Activated T-cell treated with anti-CD3 and anti-CD28 coated beads, Interleukin-2, amount 50 U/mL, for 48 hours (primary cell): ENCODE data around the gene SPRY2.
"Not testable (repeated sequence)": the region's sequence is repeated elsewhere in the genome, so short reads cannot be mapped to it uniquely, and the experiment has no call there.

ENCODE experiments used
- DNase-seq, 2 experiments: peaks; one replicate each; pipeline ENCODE4 v3.0.0-alpha.2; 2020

SPRY2 gene

DNA sequence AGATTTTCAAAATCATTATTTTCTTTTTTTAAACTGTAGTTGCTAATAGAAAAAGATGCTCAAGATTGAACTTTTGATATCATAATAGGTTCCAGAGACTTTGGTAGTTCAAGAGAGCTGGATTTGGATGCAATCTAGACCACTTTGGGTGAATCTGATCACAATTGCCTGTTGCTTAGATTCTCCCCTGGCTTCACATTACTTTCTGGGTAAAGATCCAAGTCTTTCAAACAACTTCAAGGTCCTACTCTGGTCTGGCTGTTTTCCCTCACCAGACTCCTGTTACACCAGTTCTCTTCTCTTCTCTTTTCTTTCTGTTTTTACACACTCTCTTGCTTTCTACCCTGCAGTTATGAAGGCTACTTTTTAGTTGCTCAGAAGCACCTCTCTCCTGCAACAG is 7.4 kb upstream of the SPRY2 start:
- no peak for DNase-seq

DNA sequence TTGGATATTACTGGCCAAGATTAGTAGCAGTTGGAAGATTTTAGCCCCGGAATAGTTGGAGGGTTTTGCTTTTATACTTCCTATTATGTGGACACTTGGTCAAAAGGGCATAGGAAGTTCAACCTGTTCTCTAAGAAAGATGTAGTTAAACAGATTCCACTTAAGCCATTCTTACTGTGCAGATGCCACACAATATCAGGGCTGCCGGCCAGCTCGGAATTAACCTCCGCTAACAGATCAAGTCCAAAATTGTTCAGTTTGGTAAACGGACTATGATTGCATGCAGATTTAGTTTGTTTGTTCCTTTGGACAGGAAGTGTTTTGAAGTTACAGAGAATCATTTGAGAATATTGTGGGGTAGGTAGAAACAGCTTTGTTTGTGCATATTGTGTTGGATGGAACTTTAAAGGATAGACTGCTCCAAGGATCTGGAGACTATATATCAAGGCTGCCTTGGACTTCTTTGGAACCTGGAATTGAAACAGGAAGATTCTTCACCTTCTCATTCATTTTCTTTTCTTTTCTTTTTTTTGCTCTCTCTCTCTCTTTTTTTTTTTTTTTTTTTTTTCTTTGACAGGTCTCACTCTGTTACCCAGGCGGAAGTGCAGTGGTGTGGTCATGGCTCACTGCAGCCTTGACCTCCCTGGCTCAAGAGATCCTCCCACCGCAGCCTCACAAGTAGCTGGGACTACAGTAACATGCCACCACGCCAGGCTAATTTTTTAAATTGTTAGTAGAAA is 5.0 kb upstream of the SPRY2 start:
- DNase-seq = no peak

DNA sequence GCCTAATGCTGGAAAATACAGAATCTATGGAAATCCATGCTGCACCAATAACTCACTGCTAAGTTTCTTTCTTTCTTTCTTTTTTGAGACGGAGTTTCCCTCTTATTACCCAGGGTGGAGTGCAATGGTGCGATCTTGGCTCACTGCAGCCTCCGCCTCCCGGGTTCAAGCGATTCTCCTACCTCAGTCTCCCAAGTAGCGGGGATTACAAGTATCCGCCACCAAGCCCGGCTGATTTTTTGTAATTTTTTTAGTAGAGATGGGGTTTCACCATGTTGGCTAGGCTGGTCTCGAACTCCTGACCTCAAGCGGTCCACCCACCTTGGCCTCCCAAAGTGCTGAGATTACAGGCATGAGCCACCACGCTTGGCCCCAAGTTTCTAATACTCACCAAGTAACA is 3.1 kb upstream of the SPRY2 start:
- not testable (repeated sequence) for DNase-seq

DNA sequence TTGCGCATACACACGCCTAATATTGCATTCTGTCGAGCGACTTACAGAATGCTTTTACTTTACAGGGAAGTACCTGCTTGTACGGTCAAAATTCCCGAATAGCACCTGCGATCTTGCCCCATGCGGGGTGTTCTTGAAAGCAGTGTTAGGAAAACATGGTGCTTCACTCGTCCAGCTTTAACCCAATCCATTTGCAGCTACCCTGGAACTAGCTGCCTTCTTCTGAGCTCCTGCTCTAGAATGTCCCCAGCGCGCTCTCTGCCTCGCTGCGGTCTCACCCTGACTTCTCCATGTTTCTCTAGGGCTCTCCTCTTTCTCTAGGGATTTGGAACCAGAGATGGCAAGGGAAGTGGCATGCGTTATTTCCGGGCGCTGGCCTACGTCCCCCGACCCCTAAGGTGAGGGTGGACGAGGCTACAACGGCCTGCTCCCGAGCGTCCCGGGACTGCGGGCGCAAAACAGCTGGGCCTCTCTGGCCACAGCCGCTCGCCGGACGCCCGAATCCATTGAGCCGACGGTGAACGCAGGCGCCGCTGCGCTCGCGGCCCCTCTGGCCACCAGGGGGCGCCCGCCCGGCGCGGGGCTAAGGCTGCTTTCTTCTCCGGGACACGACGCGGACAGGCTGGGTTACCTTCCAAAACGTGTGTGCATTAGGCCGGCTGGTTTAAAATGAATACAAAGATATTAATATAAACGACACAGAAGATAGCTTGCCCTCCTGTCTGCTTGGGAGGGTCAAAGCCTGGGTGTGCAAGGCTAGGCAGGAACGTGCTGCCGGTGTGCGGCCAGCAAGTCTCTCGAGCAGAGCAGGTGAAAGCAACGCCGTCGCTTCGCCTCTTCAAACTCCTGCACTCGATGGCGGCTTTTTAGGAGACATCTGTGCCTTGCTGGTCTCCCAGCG is 1.8 kb upstream of the SPRY2 start:
- peak; percentile 84 to 85 for DNase-seq

DNA sequence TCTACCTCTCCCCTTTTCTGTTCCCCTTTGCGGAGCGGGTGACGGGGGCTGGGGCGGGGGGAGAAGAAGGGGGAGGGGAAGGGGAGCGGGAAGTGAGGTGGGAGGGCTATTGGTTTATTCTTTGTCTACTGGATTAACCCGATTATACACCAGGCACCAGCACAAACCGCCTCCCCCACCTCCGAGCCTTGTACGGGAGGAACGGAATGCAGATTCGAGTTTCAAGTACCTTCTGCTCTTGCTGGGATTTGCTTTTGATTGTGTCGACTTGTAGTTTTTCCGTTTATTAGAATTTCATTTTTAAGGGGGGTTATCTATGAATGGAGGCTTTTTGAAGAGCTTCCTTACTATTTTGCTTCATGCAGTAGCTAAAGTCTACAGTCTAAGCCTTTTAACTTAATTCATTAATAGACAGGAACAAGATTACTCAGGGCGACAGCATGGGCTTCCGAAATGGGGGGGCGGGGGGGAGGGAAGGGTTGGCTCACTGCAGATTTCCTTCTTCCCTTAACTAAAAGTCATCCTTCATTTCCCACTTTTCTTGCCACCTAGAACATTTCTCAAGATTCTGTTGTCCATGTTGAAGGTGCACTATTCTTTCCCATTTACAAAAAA is 937 bp upstream of the SPRY2 start:
- peak in 1 of 2 experiments; percentile 24 for DNase-seq

DNA sequence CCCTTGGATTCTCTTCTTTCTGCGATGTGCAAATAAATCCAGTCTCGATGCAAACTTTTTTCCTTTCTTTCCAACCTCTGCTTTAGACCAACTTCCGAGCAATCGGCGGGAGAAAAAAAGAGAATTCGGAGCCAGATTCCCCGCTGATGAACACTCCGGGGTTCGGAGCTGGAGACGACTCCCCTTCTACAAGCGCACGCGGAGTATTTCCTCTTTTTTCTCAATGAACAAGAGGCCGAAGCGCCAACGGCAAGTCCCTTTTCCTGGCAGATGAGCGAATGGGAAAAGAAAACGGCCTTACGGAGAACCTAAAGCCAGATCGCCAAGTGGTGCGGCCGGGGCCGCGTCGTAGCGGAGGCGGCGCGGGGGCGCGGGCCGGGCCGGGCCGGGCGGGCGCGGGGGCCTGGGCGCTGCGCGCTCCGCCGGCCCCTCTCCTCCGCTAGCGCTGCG is 250 bp downstream of the SPRY2 start:
- DNase-seq = peak; percentile 48 to 49

DNA sequence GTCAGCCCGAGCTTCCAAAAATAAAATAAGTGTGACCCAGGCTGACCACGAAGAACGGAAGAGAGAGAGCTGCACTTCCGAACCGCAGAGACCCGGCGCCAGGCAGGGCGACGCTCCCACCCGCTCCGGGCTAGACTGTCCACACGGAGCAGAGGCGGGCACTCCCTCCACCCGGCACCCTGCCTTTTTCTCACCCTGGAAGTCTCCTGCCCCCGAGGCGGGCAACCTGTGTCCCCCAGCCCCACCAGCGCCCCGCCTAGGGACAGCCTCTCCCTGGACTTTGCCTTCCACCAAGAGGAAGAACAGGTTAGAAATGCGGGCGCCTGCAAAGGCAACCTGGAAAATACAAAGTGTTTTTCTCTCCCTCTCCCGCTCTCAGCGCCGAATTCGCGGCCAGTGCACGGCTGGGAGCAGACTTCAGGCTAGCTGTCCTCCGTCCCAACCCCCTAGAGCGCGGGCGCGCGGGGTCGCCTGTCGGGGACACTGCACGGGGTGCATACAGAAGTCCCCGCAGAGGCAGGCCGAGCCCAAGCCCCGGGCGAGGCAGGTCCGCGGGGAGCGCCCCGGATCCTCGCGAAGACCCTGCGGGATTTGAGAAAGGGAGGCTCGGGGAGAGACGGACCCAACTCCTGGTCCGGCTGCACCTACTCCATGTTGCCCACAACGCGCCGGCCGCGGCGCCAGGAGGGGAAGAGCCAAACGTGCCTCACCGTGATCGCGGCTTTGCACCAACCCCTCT is 845 bp downstream of the SPRY2 start:
- peak; percentile 37 for DNase-seq

DNA sequence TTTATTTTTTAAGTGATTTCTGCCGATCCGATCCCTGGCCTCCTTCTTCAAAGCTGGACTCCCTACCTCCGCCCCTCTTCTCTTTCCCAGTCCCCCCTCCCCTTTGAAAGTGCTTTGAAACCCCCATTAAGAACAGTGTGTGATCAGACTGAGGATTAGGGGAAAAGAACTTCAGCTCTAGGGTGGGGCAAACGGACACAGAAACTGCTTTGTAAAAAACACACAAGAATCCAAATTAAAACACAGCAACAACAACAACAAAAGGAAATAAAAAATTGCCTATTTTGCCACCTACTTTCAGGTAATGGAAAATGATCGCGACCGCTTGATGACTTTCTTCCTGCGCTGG is 1.4 kb downstream of the SPRY2 start:
- DNase-seq = no peak

DNA sequence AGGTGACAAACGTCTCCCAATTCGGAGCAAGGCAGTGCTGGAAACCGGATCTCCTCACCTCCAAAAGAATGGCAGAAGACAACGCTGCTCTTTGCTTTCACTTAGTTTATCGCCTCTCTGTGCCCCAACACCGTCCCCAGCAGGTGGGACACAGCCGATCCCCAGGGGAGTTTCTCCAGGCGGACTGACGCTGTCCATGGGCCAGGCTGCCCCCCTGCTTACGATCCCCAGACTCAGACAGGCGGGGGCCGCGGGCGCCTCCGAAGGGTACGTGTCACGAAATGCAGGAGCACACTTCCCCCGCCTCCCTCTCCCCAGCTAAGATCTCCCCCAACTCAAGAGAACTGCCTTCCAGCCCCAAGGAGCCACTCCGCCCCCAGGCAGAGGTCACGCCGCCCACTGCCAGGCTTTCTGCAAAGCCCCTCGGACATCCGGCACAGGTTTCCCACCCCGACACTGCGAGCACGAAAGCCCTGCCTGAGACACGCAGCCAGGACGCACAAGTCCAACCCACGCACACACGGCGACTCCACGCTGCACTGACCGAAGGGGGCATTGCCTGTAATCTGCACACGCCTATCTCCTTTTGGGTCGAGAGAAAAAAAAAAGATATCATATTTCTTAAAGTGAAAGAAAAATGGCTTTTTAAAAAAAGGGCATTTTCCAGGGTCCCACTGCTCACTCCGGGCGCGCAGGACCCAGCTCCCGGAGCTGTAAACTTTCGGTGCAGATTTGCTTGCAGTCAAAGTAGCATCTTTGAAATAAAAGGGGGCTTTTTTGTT is 2.0 kb downstream of the SPRY2 start:
- peak; percentile 28 to 34 for DNase-seq

DNA sequence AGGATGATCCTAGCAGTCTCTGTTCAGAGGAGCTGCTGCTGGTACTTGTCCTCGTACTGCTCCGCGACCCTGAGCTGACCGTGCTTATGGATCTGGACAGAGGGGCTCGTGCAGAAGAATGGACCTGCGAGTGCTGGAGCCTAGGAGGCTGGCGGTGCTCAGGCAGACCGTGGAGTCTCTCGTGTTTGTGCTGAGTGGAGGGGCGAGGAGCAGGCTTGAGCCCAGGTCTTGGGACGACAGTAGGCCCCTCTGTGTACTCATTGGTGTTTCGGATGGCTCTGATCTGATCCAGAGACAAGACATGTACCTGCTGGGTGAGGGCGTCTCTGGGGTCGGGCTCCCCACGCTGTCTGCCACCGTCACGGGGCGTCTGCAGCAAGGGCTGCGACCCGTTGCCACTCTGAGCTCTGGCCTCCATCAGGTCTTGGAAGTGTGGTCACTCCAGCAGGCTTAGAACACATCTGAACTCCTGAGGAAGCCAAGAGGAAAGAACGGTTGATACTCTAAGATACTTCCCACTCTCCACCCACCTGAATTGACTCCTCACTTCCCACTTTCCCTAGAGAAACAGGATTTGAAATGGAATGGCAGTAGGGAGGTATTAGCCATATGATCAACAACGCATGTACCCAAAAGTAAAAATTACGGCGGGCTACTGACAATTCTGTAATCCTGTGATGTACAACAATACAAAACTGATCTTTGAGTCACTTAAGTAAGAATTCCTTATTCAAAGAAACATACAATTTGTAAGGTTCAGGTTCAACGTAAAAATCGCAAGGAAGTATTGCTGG is 3.4 kb downstream of the SPRY2 start:
- no peak for DNase-seq

DNA sequence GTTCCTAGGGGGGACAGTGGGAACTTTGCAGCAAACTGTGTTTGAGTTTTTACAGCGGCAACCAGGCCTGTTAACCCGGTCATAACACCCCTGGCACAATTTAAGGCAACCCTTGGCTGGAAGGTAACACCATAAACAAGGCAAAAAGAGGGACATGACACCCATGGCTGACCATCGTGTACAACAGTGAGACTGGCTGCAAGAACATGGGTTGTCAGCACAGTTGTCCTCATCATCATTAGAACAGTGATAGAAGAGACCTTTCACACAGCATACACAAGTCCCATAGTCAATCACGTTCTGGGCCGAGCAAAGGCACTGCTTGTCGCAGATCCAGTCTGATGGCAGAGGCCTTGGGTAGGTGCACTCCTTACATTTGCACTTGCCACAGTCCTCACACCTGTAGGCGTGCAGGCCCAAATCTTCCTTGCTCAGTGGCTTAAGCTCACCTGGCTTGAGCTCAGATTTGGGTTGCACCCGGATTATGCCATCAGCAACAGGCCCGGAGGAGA is 4.1 kb downstream of the SPRY2 start:
- DNase-seq = no peak

DNA sequence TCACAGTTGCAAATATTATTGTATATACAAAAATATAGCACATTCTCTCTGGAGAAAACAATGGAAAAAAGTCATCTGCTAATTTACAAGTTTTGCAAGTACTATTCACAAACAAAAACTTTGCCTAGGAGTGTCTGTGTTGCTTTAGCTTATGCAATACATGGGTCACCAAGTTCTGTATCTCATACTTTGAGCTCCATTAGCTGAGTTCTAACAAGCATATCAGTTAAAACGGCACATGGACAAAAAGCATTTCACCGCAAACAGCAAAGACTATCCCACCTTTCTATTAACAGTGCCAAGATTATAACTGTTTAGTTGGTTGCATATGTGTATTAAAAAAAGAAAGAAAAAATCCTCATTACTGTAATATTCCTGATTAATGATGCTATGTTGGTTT is 4.6 kb downstream of the SPRY2 start:
- DNase-seq = no peak

DNA sequence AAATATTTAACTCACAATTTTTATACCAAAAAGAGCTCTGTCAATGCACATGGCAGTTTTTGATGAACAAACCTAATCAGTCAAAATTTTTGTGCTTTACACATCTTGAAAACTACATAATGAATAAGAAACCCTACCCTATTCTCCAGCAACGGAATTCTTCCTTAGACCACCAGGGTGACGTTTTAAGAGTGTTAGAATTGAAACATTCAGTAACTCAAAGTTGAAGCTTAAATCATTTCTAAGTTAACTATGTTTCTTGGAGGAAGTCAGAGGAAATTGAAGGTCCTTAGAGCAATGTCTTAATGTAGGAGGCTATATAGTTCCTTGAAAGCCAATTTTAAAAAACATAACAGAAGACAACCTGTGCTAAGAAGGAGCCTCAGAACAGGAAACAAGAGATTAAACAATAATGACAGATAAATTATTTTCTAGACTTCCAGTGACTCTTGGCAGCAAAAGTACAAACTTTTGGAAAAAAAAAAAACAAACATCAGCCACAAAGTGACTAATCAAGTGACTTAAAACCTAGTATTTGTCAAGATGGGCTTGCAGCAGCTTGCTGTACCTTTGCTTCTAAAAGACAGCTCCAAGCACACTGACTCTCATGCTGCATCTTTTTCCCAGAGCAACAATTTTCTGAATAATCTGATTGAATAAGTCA is 6.2 kb downstream of the SPRY2 start:
- no peak for DNase-seq

DNA sequence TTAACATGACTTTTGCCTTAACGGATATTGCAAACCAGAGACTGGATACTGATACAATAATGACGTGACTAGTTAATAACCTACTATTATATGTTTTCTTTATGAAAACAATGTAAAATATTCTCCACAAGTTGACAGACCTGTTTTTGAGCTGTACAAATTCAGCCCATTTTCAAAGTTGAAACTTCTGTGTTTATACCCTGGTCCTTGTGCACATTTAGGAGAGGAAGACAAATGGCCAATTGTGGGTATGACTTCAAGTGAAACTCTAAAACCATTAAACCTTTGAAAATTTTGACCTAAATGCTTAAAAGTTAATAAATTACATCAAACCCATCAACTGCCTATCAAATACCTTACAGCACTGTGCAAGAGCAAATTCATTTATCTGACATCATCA is 8.9 kb downstream of the SPRY2 start:
- no peak for DNase-seq

DNA sequence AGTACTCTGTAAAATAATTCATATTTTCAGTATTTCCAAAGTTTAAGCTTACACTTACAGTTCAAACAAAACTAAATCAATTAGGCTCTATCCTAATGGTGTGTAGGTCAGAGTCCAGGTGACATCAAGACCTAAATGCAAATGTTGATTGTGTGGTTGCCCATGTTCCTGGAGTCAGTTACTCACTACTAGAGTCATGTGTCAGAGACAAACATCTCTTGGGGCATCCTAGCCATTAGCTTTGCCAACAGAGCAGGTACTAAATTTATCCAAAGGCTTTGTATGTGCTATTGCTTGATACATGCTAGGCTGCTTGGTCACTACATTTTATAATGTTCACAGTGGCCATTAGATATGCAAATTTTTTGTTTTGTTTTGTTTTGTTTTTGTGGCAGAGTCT is 11.7 kb downstream of the SPRY2 start:
- DNase-seq = no peak

DNA sequence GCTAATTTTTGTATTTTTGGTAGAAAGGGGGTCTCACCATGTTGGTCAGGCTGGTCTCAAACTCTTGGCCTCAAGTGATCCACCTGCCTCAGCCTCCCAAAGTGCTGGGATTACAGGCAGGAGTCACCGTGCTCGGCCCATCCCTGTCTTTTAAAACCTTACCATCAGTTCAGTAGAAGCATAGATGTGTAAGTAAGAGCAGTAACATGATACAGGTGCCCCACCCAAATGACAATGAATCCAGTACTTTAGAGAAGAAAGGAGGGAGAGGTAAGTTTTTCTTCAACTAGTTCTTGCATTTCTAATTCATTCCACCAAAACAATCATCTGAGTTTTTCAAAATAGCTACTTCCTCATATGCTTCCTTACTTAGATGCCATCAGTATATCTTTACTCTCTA is 21.9 kb downstream of the SPRY2 start:
- no peak for DNase-seq

DNA sequence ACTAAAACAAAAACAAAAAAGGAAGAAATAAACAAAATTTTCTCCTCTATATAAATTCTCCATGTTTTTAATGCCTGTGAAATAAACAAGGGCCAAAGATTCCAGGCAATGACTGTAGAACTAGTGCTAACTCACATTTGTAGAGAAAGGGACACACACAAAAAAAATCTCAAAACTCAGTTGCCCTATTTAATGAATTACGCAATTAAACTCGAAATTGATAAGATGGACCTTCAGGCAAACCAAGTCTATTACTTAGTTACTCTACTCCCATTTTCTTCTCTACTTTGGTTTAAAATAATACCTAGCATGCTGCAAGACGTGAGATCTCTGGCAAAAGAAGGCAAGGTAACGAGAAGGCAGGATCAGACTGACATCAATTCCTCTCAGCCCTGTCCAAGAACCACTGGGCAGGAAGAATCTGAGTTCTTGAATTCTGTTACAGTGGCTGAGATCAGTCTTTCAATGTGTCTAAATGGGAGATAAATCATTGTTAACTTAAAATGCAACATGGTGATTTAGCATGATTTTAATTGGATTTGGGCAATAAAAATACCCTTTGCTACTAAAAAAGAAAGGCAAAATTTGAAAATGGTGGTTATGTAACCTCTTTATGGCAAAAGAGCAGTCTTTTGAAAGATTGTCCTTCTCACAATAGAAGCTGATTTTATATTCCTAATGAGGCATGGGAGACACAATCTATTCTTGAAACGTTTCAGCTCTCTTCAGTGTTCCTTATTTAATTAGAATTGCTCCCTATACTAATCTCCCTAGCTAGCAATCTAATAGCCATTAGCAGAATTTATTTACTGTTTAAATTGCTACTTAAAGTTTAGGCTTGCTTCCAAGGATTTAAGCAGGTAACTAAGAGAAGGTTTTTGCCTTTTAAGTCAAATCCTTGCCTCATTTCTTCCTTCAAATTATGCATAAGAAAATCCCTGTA is 25.9 kb downstream of the SPRY2 start:
- no peak for DNase-seq

DNA sequence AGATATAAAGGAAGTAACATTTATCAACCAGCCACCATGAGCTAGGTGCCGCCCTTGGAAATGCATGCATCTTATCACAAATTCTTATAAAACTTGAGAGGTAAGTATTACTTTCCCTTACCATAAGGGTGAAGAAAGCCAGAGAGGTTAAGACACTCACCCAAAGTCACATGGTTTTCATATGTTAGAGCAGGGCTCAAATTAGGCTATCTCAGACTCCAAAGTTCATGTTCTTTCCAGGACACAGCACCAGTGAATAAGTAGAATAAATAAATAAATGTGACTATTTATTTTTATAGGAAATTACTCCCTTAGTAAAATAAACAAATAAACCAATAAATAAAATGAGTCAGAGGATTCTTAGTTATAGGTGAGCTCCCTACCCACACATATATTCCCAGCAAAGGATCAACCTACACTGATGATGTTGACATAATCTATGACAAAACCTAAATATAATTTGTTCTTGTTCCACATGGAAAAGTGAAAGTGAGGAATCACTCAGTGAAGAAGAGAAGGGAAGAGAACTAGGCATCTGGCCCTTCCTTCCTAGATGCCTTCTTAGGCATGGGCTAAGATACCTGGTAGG is 27.2 kb downstream of the SPRY2 start:
- DNase-seq = no peak

DNA sequence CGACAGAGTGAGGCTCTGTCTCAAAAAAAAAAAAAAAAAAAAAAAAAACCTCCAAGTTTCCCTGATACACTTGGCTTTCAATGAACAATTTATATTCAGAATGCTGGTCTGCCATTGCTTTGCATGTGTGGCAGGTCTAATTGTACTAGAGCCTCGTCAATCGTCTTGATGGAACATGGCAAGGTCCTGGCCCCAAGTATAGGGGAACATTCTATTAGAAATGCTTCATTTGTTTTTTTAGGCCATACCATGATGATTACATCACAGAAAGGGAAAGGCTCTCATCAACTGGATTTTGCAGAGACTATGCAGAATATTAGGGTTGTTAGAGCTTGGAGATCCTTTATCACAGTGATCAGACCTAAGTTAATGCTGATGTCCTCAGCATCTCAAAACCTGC is 28.0 kb downstream of the SPRY2 start:
- no peak for DNase-seq
